Stimulated activated CD4-positive, alpha-beta T cell treated with anti-CD3 and anti-CD28 coated beads, Interleukin-4, amount 100 ng/mL, for 1 hour (primary cell): ENCODE results near the gene ITFG1.
"Not testable (repeated sequence)": the region's sequence is repeated elsewhere in the genome, so short reads cannot be mapped to it uniquely, and the experiment has no call there.

ENCODE experiments used
- DNase-seq: peaks from one replicate; pipeline ENCODE4 v3.0.0-alpha.2; 2020

ITFG1 gene

DNA sequence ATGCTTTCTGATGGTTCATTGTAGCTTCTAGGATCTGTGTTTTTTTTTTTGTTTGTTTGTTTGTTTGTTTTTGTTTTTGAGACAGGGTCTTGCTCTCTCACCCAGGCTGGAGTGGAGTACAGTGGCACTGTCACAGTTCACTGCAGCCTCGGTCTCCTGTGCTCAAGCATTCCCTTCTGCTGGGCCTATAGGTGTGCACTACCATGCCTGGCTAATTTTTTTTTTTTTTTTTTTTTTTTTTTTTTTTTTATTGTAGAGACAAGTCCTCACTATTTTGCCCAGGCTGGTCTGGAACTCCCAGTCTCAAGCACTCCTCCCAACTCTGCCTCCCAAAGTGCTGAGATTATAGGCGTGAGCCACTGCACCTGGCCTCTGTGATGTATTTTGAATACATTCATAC lies 12.1 kb upstream of the ITFG1 start:
- not testable (repeated sequence) for DNase-seq

DNA sequence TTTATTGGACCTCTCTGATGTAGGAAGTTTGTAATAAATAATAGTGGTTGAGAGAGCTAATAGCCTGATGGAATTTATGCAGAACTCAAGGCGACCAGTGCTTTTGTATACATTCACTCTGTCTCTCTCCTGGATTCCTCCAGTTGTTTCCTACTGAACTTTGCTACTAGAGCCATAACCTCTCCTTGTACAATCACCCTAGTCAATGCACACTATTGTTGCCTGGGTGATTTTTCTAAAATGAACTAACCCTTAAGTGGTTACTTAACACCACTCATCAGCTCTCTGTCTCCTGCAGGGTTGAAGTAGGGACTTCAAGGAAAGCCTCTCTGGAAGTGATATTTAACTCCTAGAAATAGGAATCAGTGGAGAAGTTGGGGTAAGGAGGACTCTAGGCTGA lies 9.9 kb upstream of the ITFG1 start:
- DNase-seq = no peak

DNA sequence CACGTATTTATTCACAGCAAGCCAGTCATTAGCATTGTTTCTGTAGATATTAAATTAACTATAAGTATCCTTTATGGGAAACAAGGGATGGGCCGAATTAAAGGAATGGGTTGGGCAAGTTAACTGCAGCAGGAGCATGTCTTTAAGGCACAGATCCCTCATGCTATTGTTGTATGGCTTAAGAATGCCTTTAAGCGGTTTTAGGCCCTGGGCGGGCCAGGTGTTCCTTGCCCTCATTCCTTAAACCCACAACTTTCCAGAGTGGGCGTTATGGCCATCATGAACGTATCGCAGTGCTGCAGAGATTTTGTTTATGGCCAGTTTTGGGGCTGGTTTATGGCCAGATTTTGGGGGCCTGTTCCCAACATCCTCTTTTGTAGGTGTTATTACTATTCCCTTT lies 9.3 kb upstream of the ITFG1 start:
- no peak for DNase-seq

DNA sequence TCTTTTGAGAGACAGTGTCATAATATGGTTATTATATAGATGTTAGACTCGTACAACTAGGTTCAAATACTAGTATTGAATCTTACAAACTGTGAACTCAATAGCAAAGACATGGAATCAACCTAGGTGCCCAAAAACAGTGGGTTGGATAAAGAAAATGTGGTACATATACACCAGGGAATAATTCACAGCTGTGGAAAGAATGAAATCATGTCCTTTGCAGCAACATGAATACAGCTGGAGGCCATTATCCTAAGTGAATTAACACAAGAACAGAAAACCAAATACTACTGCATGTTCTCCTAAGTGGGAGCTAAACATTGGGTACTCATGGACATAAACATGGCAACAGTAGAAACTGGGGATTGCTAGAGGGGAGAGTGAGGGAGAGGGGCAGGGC lies 8.4 kb upstream of the ITFG1 start:
- DNase-seq = no peak

DNA sequence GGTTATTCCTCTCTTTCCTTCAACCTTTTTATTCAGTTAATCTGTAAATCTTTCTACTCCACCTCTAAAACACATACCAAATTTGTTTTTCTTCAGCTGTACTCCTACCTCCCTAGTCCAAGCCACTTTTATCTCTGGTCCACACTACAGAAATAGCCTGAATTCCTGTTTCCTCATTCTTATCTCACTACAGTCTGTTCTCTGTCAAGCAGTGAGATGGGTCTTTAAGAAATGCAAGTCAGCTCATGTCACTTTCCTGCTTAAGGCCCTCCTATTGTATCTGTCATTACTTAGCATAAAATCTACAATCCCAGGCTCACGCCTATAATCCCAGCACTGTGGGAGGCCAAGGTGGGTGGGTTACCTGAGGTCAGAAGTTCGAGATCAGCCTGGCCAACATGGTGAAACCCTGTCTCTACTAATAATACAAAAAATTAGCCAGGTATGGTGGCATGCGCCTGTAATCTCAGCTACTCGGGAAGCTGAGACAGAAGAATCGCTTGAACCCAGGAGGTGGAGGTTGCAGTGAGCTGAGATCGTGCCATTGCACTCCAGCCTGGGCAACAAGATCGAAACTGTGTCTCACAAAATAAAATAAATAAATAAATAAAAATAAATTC lies 7.3 kb upstream of the ITFG1 start:
- not testable (repeated sequence) for DNase-seq

DNA sequence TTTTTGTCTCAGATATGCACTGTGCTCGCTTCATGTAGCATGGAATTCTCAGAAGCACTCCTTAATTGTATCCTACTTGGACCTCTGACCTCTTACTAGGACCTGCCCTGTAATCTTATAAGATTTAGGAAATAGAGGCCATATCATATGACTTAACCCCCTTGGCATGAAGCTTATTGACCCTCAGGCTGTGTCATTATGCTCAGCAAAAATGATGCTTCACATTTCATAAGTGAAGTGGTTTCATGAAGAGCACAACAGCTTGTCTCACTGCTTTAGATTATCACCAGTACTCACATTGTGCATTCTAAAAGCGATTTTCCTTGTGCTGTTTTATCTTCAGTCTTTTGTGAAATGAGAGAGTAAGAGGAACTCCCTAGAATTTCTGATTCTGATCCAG lies 6.6 kb upstream of the ITFG1 start:
- no peak for DNase-seq

DNA sequence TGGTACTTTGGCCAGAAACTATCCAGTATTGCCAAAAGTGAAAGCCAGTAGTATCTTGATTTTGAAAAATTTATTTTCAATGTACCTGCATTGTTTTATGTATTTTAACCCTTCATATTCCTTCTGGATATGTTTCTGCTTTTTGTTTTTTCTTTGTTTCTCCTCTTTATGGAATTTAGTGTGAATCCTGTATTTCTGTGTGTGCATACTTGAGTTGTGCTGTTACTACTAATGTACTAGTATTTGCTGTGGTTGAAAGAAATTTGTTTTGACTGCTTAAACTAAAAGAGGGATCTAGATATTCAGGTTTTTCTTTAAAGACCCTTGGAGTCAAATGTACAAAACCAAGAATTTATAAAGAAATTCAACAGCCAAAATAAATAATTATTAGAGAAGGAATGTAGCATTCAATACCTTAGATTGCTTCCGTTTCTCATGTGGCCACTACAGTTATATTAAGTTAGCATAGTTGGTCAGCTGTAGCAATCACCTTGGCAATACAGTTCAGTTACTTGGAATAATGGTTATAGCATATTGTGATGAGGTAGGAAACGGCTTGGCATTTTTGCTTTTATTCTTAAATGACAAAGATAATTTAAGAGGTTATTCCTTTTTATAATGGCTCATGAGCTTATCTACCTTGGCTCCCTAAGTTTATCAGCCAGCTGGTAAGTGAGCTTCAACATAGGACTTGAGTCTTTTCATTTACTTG lies 5.2 kb upstream of the ITFG1 start:
- no peak for DNase-seq

DNA sequence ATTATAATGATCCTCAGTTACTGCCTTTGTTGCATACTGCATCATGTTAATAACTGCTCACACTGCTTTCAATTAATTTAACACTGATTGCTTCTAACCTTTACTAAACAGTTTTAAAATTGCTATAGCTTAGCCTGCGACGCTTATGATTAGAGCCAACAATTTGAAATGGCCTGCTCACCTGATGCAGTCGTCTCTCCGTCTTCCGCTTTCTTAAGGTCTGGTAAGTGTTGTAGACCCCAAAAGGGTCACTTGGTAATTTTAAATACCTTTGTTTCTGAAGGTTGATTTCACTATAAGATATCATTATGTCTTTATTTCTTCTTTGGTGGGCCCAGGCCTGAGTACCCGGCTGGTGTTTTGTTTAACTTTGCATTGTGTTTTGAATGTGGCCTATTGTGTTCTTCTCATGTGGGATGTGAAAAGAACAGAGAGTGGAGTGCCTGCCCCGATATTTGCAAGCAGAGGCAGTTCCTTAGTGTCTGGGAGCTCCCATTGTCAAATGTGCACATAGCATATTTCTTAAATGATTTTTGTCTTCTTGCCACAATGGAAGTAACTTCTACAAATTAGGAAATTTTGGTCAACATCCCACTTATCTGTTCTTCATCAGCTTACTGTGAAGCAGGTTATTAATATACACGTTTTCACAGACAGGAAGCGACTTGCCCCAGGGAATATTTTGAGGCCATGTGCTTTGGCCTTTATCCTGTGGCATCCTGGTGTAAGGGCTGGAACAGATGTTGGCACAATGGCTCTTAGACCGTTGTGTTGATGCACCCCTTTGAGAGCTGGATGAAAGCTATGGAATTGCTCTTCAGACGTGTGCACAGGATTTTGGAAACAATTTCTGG lies 3.1 kb upstream of the ITFG1 start:
- DNase-seq = no peak

DNA sequence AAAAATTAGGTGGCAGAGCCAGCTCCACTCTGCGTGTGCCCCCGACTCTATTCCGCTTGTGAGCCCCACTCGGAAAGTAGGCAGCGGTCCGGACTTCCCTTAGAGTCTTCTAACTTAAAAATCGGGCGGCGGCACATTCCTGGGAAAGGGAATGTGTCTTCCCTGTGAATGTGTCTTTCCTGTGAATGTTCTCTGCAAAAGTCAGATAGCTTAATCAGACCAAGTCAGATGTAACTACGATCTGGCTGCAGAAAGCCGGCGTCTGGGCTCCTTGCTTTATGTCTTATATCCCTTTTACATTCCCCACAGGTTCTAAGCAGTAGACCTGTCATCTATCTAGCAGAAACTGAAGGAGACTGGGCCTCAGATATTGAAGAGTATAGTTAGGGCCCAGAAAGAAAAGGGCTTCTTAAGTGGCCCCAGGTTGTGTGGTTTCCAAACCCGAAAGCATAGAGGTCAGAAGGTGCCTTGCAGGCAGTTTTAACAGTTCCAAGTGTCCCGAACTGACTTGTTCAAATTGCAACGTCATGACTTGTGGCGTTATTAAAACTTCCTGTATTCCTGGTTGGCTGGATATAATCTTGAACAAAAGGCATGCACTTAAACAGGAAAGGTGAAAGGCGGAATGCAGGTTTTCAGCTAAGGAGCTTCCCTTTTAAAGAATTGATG lies 869 bp upstream of the ITFG1 start:
- no peak for DNase-seq

DNA sequence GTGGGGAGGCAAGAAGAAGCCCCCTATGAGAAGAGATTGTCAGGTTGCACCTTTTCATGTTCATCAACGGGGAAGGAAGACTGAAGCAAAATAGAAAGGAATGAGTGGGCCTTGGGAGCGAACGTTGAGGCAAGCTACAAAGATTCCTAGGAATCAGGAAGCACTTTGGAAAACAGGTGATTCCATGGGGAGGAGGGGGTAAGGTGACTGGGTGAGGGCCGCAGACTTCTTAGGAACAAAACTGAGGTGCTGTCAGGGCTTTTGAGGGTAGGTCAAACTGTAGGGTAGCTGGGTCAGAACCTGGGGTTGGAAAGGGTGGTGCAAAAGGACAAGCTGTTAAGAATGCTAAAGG lies 528 bp downstream of the ITFG1 start:
- DNase-seq = no peak

DNA sequence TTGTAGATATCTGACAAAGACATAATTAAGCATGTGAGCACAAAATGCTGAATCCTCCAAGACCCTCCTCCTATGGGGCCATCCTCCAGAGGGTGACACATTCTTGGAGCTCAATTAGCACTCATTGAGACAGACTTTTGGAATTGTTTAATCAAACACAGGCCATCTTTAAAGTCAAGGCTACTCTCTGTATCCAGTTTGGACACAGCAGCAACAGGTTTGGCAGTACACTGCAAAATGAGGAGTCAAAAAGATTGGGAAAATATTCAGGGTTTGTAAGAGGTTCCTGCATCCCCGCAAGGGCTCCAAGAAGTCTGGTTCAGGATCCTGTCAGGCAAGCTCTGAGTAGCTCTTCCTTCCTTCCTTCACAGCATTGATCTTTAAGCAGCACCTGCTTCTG lies 1.3 kb downstream of the ITFG1 start:
- DNase-seq = no peak

DNA sequence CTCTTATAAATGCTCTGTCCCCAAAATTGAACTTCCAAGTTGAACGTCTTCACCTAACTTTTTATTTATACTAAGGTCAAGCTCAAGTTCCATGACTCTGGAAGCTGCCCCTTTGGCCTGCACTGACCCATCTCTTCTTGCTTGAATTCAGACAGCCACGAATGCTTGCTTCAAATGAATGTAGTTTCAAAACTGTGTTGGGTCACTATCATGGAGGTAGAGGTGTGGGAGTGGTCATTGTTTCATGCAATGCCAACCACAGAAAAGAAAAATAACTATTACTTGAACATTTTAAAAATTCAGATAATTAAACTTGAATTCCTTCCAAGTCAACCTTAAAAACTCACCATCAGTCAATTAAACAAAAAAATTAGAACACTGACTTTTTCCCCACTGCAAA lies 2.5 kb downstream of the ITFG1 start:
- no peak for DNase-seq

DNA sequence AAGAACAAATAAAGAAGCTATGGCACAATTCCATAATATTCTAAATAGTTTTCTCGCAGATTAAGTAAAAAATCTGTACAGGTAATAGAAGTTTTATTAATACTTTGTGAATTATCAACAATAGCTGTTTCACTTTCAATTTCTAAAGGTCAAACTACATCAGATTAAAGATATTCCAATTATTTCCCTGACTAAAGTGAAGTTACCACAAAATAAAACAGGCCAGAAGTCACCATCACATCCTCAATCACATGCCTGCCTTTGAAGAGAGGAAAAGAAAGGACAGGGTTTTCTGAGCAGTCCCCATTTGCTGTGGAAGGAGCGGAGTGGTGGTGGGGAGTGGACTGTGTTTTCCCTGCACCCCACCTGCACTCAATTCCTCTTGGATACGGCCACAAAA lies 11.1 kb downstream of the ITFG1 start:
- DNase-seq = no peak

DNA sequence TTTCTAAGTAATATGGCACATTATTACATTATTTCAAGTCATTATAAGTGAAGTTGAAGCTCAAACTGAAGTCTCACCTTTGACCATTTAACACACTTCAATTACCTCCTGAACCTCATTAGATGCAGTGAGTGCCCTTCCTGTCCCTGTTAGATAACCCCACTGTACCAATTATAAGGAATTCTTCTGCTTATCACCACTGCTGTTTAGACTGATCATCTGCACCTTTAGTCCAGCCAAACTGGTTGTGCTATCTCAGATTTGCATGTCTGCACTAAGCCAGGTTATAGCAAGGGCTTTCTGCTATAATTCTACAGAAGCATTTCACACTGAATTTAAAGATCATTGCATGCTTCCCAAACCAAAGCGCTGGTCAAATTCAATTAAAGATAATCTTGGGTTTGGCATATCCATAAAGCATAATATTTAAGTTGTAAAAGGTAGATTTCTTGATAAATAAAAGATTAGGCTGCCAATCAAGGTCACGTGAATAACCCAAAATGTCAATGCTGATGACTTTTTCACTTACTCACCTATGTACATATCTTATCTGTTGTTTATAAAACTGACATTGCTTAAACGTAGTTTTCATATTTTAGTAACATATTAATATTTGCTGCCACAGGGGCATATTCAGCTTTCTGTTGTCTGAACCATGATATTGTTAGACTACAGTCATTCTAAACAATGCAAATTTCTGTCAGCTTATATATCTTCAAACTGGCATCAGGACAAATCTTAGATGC lies 11.9 kb downstream of the ITFG1 start:
- no peak for DNase-seq

DNA sequence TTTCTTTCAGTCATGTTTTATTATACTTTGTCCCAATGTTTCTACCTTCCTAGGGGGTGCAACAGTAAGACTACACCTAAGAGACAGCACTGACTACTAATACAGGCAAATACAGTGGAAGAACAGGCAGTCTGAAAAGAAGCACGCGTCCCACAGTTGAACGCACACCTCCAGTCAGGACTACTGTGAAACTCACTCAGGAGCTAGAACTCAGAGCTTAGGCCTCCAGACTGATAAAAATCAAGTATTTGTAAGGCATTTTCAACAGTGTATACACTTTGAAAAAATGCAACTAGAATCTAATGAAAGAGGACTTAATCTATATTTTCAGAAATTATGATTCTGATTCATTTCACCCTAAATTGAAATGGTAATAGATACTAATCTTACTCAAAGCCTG lies 14.4 kb downstream of the ITFG1 start:
- DNase-seq = no peak

DNA sequence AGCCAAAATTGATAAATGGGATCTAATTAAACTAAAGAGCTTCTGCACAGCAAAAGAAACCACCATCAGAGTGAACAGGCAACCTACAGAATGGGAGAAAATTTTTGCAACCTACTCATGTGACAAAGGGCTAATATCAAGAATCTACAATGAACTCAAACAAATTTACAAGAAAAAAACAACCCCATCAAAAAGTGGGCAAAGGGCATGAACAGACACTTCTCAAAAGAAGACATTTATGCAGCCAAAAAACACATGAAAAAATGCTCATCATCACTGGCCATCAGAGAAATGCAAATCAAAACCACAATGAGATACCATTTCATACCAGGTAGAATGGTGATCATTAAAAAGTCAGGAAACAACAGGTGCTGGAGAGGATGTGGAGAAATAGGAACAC lies 18.0 kb downstream of the ITFG1 start:
- DNase-seq = not testable (repeated sequence)

DNA sequence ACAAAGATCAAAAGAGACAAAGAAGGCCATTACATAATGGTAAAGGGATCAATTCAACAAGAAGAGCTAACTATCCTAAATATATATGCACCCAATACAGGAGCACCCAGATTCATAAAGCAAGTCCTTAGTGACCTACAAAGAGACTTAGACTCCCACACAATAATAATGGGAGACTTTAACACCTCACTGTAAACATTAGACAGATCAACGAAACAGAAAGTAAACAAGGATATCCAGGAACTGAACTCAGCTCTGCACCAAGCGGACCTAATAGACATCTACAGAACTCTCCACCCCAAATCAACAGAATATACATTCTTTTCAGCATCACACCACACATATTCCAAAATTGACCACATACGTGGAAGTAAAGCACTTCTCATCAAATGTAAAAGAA lies 20.8 kb downstream of the ITFG1 start:
- DNase-seq = not testable (repeated sequence)

DNA sequence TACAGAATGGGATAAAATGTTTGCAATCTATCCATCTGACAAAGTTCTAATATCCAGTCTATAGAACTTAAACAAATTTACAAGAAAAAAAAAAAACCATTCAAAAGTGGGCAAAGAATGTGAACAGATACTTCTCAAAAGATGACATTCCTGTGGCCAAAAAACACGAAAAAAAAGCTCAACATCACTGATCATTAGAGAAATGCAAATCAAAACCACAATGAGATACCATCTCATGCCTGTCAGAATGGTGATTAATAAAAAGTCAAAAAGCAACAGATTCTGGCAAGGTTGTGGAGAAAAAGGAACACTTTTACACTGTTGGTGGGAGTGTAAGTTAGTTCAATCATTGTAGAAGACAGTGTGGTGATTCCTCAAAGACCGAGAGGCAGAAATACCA lies 26.6 kb downstream of the ITFG1 start:
- DNase-seq = not testable (repeated sequence)

DNA sequence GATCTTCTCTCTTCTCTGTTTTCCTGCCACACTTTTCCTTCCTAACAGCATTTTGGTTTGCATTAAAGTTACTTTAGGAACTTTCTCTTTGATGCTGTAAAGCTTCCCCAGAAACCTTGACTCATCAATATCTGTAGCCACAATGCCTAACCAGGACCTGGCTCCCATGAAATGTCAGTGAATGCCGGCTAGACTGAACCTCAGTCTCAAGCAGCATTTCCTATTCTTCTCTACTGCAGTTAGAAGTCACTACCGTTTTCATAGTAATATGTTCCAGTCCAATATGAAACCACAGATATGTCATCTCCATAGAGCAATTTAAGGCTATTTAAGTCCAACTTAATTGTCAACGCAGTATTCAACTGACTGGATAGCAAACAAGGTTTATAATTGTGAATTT lies 28.9 kb downstream of the ITFG1 start:
- no peak for DNase-seq

DNA sequence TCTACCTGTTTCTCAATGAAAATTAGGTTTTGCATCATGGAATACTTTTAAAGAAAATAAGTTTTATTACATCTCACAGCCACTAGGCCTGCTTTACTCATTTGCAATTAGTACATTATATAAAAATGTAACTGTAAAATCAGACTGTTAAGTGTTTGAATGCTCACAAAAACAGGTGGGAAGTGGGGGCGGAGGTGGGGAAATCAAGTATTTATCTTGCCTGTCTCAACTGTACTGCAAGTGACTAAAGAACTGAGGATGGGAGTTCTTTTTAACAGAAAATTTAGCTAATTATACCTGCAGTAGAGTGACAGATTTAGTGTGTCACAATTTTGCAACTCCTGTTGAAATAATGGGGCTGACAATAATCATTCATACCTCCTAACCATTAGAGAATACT lies 34.1 kb downstream of the ITFG1 start:
- no peak for DNase-seq

DNA sequence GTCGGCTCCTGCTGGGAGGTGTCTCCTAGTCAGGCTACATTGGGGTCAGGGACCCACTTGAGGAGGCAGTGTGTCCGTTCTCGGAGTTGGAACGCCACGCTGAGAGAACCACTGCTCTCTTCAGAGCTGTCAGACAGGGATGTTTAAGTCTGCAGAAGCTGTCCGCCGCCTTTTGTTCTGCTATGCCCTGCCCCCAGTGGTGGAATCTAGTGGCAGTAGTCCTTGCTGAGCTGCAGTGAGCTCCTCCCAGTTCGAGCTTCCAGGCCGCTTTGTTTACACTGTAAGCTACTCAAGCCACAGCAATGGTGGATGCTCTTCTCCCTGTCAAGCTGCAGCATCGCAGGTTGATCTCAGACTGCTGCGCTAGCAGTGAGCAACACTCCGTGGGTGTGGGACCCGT lies 36.0 kb downstream of the ITFG1 start:
- DNase-seq = no peak

DNA sequence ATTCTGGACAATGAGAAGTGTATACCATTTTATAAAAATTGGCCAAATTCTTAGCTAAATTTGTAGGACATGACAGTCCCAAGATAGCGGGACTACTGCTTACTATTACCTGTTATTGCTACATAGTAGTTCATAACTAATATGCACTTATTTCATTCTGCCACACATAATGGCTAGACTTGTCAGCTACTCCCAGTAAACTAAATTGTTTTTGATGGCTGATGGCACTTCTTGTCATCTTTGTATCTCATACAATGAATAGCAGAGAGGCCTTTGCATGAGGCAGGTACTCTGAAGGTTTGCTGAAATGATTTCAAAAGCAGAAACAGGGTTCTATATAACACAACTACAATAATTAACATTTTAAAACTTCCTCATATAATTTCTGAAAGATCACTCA lies 44.0 kb downstream of the ITFG1 start:
- DNase-seq = no peak

DNA sequence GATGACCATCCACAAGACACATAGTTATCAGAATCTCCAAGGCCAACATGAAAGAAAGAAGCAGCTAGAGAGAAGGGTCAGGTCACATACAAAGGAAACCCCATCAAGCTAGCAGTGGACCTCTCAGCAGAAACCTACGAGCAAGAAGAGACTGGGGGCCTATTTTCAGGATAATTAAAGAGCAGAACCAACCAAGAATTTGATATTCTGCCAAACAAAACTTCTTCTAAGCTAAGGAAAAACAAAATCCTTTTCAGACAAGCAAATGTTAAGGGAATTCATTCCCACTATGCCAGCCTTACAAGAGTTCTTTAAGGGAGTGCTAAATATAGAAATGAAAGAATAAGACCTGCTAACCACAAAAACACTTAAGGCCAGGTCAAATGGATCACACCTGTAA lies 47.8 kb downstream of the ITFG1 start:
- no peak for DNase-seq
